Transverse colon (tissue), 4 donors: Measurements from ENCODE around the gene UNC13B. TPM values are rescaled to one million over a fixed set of nuclear protein-coding genes. Genes with fewer than 3 reads are reported as not detected.

Experiments used
- DNase-seq: peaks from one replicate; pipeline ENCODE4 v3.0.0-alpha.2; 2019
- H3K27ac ChIP-seq, 4 donors: fragments of 200-600 bp; sonication (generic); 2 replicates each; pipeline ENCODE4 v1.5.1; 2016 to 2018; ENCODE audit warnings: inconsistent platforms in 4 of 4
- H3K27me3 ChIP-seq: fragments of 200-600 bp; sonication (generic); 2 replicates; pipeline ENCODE4 v1.5.1; 2017; ENCODE audit warnings: inconsistent platforms
- H3K36me3 ChIP-seq, 4 donors: fragments of 200-600 bp; sonication (generic); 2 replicates each; pipeline ENCODE4 v1.5.1; 2017 to 2019; ENCODE audit warnings: inconsistent platforms in 4 of 4
- H3K4me1 ChIP-seq, 4 donors: fragments of 200-600 bp; sonication (generic); 2 replicates each; pipeline ENCODE4 v1.5.1; 2017 to 2020; ENCODE audit warnings: inconsistent platforms in 4 of 4
- H3K4me3 ChIP-seq, 4 donors: fragments of 200-600 bp; sonication (generic); 1 replicate in 1 of 4; 2 replicates in 3 of 4; pipeline versions ENCODE4 v1.5.1 to v1.6.1; 2017 to 2019; ENCODE audit warnings: inconsistent platforms in 4 of 4
- H3K9me3 ChIP-seq, 2 donors: fragments of 200-600 bp; sonication (generic); 2 replicates each; pipeline ENCODE4 v1.5.1; 2017 to 2019; ENCODE audit warnings: inconsistent platforms in 2 of 2
- CTCF ChIP-seq, 5 experiments: fragments of 200-600 bp in 3 of 5; fragments of 450-650 bp in 2 of 5; sonication (generic) in 3 of 5; IDR thresholded peaks; 1 replicate in 2 of 5; 2 replicates in 3 of 5; pipeline ENCODE4 v1.5.1; 2016 to 2017; ENCODE audit warnings: antibody characterized with exemption in 5 of 5, inconsistent platforms in 3 of 5, mild to moderate bottlenecking in 2 of 5, moderate library complexity in 1 of 5
- EP300 ChIP-seq: sonication (generic); formaldehyde crosslinking; IDR thresholded peaks from one replicate; pipeline ENCODE4 v1.6.1; 2017; ENCODE audit warnings: antibody characterized with exemption, low read depth
- POLR2A ChIP-seq: fragments of 450-650 bp; IDR thresholded peaks from one replicate; pipeline ENCODE4 v1.6.1; 2016; ENCODE audit warnings: antibody characterized with exemption, mild to moderate bottlenecking, moderate library complexity
- POLR2AphosphoS5 ChIP-seq, 3 donors: sonication (generic); formaldehyde crosslinking; IDR thresholded peaks; one replicate each; pipeline ENCODE4 v1.6.1; 2016; ENCODE audit warnings: antibody characterized with exemption in 3 of 3
- WGBS, 2 donors: methylation state at CpG; one replicate each; pipeline ENCODE4 v1.1.5; 2018; ENCODE audit warnings: low coverage in 1 of 2; 5-methylcytosine and 5-hydroxymethylcytosine counted together
- in situ Hi-C, 4 donors: fragments of 200-750 bp; cut with MboI; loops; one replicate each; pipeline versions ENCODE4 v1.15.0 to v1.15.1; 2017; ENCODE audit warnings: low sequenced_read_pairs in 3 of 4, low pct_ligation_motif_present in 1 of 4, low pct_unique_long_range_greater_than_20kb in 1 of 4
- intact Hi-C: fragments of 100-400 bp; cut with DNase I; formaldehyde crosslinking; loops from one replicate; pipeline ENCODE4 v1.15.1; 2023; ENCODE audit warnings: low total_unique reads
- total RNA-seq, 4 donors: library from RNA; depleted of rRNA; stranded (reverse); fragments of >200 nt; gene quantifications; one replicate each; pipeline ENCODE4 v1.1.0, GENCODE V29; 2016

UNC13B gene
- total RNA-seq, 4 donors from 2014 or later, result 52.1 to 67.0 (median 58.9) TPM

- intact Hi-C loops, result no loop called here
- Histone ChIP-seq H3K9me3 (no peaks in the 10 kb centered on the region), H3K36me3 (peaks cover 0 to 12% (median 0%) of the 10 kb centered on the region in 4 donors), H3K27ac (no peak overlapping the region), H3K27me3 (no peaks in the 10 kb centered on the region), H3K4me1 (no peaks in the 10 kb centered on the region), H3K4me3 (no peak overlapping the region)
- in situ Hi-C loops, result no loop called here
- TF ChIP-seq POLR2A (no peak), POLR2AphosphoS5 (IDR thresholded peaks at IDR 0.05) (no peak), CTCF (IDR thresholded peaks at IDR 0.05) (no peak), EP300 (no peak)
- no peak for DNase-seq
- 50 to 65% methylated on average over 1 to 3 of the region's 3 CpGs for WGBS, 2 donors
Measured at GRCh38 chr9:35364817-35365585, 203.2 kb downstream of the UNC13B start.

DNA sequence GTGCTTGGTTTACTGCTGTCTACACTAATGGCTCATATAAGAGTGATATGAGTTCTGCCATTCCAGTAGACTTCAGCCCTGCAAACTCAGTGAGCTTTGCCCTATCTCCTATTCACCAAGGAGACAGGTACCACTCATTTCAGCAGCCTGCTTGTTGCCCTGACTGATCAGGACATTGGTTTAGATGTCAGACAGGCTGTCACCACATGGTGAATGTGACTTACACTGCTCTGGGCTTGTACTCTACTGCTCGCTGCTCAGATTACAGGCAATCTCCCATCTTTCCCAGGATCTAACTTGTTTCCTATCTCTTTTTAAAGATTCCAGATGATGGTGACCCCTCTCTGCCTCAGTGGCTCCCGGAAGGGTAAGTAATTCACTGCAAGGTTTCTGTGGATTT, 204.8 kb downstream of the UNC13B start:
- H3K9me3 ChIP-seq, result no peaks in the 10 kb centered on the region
- H3K36me3 ChIP-seq, result peaks cover 0 to 19% (median 2%) of the 10 kb centered on the region in 4 donors
- DNase-seq, result no peak
- TF ChIP-seq CTCF (IDR thresholded peaks at IDR 0.05) (no peak), POLR2A (no peak), EP300 (no peak), POLR2AphosphoS5 (IDR thresholded peaks at IDR 0.05) (no peak)
- in situ Hi-C loops (no loop called here), intact Hi-C loops (no loop called here)
- H3K27me3 ChIP-seq, result no peaks in the 10 kb centered on the region
- H3K4me1 ChIP-seq, result no peaks in the 10 kb centered on the region
- no peak overlapping the region for H3K27ac ChIP-seq
- WGBS, 2 donors, result 83 to 88% methylated on average over 1 to 2 of the region's 2 CpGs
- no peak overlapping the region for H3K4me3 ChIP-seq

DNA sequence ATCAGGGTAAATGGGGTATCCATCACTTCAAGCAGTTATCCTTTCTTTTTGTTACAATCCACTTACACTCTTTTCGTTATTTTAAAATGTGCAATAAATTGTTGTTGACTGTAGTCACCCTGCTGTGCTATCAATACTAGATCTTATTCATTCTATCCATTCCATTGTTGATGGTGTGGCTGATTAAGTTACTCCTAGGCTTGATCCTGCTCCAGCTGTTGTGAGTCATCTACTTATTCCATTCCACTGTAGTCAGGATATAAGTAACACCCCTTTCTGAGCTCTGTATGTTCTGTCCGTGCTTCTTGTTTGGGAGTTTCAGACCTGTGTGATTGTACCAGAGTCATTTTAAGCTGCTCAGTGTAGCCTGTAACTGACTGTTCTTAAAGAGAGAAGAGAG, 205.6 kb downstream of the UNC13B start:
- intact Hi-C loops (no loop called here), in situ Hi-C loops (no loop called here)
- WGBS, 2 donors, result 80% methylated on average over 1 to 2 of the region's 2 CpGs
- Histone ChIP-seq H3K27ac (no peak overlapping the region), H3K4me3 (no peak overlapping the region), H3K36me3 (peaks cover 0 to 19% (median 5%) of the 10 kb centered on the region in 4 donors), H3K27me3 (no peaks in the 10 kb centered on the region), H3K4me1 (no peaks in the 10 kb centered on the region), H3K9me3 (no peaks in the 10 kb centered on the region)
- no peak for DNase-seq
- TF ChIP-seq POLR2AphosphoS5 (IDR thresholded peaks at IDR 0.05) (no peak), CTCF (IDR thresholded peaks at IDR 0.05) (no peak), POLR2A (no peak), EP300 (no peak)

- no peaks in the 10 kb centered on the region for H3K27me3 ChIP-seq
- no peak for DNase-seq
- TF ChIP-seq EP300 (no peak), POLR2A (no peak), CTCF (IDR thresholded peaks at IDR 0.05) (no peak), POLR2AphosphoS5 (IDR thresholded peaks at IDR 0.05) (no peak)
- no peaks in the 10 kb centered on the region for H3K9me3 ChIP-seq
- intact Hi-C loops, result no loop called here
- no peaks in the 10 kb centered on the region for H3K4me1 ChIP-seq
- no peak overlapping the region for H3K4me3 ChIP-seq
- H3K27ac ChIP-seq, result no peak overlapping the region
- H3K36me3 ChIP-seq, result peaks cover 0 to 19% (median 5%) of the 10 kb centered on the region in 4 donors
- 90% methylated on average over 5 of the region's 5 CpGs; no CpG with 5 or more reads in 1 of the 2 donors for WGBS, 2 donors
- in situ Hi-C loops, result no loop called here
Measured at GRCh38 chr9:35370241-35370640, 208.4 kb downstream of the UNC13B start.
